Measurements from ENCODE around the gene PIEZO2.
"Not testable (repeated sequence)": the region's sequence is repeated elsewhere in the genome, so short reads cannot be mapped to it uniquely, and the experiment has no call there.

PIEZO2 gene

DNA sequence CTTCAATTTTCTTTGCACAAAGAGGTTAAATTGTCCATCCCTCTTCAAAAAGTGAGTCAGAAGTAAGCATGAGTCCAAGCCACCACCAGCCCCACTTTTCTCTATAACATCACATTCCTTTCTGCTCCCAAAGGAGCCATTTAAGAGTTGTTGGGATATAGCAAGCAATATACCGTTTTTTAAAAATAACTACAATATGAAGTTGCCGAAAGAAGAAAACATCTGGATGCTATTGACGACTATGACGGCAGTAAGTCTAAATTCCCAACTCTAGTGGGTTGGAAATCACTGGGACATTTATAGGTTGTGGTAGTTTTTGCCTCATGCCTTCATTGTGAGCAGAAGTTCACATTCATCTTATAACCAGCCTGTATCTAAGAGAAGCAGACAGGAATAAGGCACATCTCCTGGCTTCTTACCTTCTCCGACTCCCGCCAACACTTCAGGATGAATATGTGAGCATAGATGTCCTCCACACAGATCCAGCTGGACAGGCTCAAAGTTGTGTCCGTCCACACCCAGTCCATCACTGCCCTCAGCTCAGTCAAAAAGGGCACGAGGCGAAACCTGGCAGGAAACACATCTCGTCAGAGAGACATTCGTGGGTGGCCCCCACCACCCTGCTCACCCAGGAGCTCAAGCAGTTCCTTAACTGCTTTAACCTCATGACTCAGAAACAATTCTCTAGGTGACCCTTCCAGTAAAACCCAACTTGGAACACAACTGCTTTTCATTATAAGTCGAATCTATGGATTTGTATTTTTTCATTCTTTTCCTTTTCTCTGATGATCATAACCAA lies 459.9 kb downstream of the PIEZO2 start:
- DNase-seq, result no peak

GRCh38 chr18:10688766-10689165 lies 460.6 kb downstream of the PIEZO2 start:
- DNase-seq, result no peak

DNA sequence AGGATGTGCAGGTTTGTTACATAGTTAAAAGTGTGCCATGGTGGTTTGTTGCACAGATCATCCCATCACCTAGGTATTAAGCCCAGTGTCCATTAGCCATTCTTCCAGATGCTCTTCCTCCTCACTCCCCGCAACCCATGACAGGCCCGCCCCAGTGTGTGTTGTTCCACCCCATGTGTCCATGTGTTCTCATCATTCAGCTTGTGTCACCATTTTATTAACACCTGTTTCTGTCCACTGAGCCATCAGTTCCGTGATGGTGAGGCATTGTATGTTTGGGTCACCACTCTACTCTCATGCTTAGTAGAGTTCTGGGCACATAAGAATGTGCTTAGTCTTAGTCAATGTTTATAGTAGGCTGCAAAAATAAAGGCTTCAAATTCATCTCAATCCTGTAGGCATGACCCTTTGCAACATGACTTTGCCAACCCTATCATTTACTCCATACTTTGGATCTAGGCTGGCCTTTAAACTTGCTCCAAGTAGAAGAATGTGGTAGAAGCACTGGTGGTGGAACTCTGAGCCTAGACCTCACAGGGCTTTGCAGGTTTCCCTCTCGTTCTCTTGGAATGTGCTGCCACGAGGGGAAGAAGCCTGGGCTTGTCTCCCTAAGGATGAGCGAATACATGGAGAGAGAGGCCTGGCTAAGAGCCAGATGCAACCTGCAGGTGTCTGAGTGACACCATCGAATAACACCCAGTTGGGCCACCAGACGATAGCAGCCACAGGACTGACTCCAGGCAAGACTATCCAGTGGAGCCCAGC lies 462.0 kb downstream of the PIEZO2 start:
- DNase-seq, result no peak

DNA sequence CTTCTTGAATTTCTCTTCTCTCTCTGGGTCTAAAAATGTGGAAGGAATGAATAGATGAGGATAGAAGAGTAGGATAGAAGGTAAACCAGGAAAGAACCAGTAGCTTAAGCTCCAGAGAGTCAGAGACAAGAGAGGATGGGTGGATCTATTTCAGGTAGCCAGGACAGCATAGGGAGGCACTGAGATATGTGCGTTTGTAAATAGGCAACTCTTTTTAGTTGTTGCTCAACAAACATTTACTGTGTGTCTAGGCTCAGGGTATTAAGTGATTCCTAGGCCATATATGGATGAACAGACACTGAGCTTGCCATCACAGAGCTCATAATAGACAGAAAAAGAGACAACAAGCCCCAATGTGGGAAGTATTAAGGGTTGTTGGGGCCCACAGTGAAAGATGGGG lies 463.1 kb downstream of the PIEZO2 start:
- no peak for DNase-seq

DNA sequence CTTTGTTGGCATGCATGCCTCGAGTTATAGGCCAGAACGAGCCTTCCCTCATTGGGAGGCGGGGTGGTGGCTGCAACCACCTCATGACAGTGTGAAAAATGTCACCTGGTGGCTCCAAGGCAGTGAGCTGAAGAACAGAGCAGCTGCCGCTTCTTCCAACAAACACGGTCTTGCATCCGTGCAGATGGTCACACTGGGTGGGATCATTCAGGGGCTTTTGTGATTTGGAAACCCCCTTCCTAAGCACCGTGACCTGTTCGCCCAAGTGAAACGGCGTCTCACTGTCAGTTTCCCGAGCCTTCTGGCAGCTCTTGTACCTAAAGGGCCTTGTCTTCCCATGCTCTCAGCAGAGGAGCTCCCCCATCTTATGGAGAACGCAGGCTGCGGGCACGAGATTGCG lies 463.9 kb downstream of the PIEZO2 start:
- DNase-seq, result no peak

DNA sequence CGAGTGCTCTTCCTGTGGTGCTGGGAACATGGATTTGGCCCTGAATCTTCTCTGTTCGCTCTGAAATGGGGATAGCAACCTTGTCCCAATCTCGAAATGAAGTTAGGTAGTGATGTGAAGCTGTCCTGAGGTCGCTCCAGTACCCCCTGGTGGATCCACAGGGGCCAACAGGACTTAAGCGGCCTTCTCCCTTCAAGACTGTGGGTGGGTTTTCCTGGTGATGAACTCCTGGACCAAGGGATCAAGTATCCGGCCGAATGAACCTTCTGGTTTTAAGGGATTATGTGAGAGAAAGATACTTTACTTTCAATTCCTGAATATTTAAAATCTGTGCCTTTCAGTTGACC lies 467.0 kb downstream of the PIEZO2 start:
- DNase-seq, result no peak

GRCh38 chr18:10681581-10682367 lies 467.6 kb downstream of the PIEZO2 start:
- no peak for DNase-seq

DNA sequence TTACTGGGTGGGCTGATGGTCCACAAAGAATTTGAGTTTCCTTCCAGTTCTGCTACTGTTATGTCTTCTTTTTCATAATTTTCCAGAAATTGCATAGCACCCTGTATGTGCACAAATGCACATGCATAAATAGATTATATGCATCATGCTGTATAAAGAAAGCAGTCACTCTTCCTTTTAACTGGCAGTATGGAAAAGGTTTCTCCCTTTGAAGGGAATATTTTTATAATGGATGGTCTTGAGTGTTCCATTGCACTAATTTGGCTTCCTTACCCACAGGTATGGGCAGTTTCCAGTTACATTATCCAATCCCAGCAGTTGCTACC lies 469.1 kb downstream of the PIEZO2 start:
- DNase-seq, result no peak

DNA sequence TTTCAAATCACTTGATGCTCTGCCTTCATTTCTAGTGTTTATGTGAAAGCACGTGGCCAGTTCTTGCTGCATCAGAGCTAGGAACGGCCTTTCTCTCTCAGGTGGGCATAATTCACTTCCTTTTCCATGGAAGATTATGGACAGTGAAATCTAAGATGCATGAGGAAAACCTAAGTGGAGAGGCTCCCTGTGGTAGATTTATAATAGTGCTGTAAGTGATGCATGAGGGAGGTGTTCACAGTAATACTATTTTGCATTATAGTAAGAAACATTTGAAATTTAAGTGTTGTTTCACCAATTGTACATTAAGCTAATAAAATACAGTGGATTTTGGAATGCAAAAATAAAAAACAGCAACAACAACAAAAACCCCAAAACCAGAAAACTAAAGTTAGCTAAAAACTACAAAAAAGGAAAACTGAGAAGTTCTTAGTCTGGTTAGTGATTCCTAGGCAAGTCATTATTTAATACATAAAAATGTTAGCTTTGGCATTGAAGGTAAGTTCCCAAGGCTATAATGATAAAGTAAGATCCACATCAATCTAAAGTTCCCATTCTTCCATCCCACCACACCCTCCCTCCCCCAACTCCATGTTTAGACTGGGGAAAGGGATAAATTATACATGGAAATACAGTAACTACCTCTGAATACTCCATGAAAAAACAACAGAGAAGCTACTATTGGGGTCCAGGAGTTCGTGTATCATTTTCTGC lies 469.7 kb downstream of the PIEZO2 start:
- DNase-seq, result no peak

DNA sequence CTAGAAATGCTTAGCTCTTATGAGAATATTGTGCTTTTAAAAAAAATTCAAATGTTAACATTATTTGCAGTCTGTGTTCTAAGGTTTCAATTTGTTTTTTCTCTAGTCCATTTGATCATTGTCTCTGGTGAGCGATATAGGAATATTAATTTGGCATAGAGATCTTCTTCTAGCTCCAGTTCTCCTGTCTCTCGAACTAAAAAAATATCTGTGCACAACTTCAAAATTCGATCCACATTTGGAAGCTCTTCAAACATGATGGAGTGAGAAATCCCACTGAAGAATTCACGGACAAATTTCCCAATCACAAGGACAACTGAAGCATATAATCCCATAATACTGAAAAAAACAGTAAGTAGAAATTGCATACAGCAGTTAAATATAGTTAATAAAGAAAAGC lies 477.9 kb downstream of the PIEZO2 start:
- DNase-seq, result no peak

GRCh38 chr18:10670856-10671255 lies 478.5 kb downstream of the PIEZO2 start:
- no peak for DNase-seq

- DNase-seq, result no peak
These were observed 479.8 kb downstream of the PIEZO2 start for GRCh38 chr18:10669441-10670100.

DNA sequence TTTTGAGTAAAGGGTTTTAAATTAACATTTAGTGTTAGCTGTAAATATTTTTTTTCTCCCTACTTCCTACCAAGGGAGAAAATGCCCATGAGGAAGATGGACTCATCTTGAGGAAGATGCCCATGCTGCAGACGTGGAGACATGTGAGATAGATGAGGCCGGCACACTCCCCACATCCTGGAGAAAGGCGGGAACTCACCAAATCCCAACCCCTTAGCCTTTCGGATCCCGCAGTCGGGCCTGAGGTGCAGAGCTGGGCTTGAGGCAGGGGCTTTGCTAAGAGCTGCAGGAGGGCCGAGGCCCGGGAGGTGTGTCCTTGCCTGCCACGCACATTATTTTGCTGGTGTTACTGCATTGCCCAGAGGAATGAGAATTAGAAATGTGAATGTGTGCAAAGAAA lies 485.6 kb downstream of the PIEZO2 start:
- no peak for DNase-seq

- no peak for DNase-seq
These were observed 488.1 kb downstream of the PIEZO2 start for GRCh38 chr18:10661317-10661716.

DNA sequence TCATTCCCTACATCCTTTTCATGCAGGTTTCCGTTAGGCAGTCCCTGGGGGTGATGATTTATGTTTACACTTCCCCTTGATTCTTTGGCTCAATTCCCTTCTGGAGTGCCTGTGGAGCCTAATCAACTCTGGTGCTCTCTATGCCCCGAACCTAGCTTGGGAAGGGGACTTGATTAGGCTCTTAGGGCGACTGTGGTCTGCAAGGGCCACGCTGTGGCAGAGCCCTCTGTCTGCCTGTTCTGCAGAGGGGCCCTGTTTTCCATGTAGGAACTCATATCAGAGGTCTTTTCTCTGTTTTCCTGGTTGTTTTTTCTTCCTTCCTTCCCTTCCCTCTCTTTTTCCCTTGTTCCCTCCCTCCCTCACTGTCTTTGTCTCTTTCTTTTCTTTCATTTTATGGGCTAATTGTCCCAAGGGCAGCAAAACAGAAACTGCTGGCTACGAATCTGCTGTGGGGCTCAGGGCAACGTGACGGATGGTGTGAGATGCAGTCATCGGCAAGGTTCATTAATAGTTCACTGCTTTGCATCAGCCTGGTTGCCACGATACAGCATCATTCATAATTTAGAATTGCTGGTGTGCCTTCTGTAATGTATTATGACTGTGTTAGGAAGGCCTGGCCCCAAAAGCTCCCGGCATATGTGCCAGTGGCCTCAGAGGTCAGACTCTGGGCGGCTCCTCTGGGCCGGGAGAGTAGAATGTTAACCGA lies 489.0 kb downstream of the PIEZO2 start:
- no peak for DNase-seq

DNA sequence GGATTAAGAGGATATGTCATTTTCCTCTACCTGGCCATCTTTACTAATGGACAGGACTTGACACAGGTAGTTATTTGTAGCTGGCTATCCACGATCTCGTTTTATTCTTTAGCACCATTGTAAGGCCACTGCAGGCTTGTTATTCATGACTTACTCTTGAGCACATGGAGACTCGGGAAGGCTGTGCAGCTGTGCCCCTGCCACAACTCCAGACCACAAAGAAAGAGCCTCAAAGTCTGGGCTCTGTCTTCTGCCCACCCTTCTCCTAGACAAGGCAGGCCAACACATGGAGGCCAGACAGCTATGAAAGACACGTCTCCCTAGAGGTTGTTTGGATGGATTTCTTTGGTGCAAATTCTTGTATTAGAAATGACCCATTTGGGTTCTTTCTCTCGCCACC lies 489.8 kb downstream of the PIEZO2 start:
- DNase-seq, result no peak

GRCh38 chr18:10659000-10659399 lies 490.4 kb downstream of the PIEZO2 start:
- no peak for DNase-seq

DNA sequence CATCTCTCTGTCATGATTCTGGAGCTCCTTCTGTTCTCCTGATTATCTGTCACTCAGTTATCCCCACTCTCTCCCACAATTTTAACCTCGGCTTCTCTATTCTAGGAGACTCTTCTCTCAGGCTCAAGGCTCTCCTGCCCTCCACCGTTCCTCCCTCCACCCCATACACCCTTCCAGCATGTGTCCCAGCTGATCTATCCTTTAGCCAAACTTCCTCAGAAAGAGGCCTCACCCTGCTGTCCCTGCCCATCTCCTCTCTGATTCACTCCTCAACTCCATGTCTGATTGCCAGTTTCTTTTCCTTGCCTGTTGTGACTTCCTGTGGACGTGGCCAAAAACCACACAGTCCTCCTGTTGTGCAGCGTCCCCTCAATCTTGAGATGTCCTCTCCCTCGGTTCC lies 505.4 kb downstream of the PIEZO2 start:
- DNase-seq, result not testable (repeated sequence)

- DNase-seq, result not testable (repeated sequence)
These were observed 506.3 kb downstream of the PIEZO2 start for GRCh38 chr18:10642915-10643524.

DNA sequence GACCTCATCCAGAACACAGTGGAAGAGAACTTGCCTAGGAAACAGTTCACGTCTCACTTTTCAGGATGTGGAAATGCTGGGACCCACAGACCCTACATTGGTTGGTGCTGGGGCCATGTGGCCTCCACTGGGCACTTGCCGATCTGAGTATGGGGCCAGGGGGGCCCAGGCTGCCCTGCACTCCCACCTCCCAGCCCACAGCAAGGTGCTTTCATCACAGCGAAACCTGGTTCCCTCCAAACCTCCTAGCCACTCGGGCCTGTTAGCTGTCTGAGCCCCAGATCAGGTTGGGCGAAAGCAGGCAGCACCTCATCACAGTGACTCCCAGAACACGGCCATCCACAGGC lies 510.9 kb downstream of the PIEZO2 start:
- DNase-seq, result not testable (repeated sequence)

Data from anterior cingulate cortex (tissue), 58 donors.